Measurements from ENCODE around the gene MOCOS.
"Not testable (repeated sequence)": the region's sequence is repeated elsewhere in the genome, so short reads cannot be mapped to it uniquely, and the experiment has no call there.

The MOCOS gene

GRCh38 chr18:36187193-36187825 lies at the start of gene MOCOS:
Gene MOCOS, plus strand, starts transcription at chr18:36187497. Its CDS starts 43 bp downstream, at chr18:36187540.
- DNase-seq (ENCODE audit: low spot score): no peak

GRCh38 chr18:36139245-36139644 lies 48.1 kb upstream of the MOCOS start:
- DNase-seq (ENCODE audit: low spot score): no peak

GRCh38 chr18:36141576-36141975 lies 45.7 kb upstream of the MOCOS start:
- no peak for DNase-seq (ENCODE audit: low spot score)

- DNase-seq (ENCODE audit: low spot score): no peak
Measured at GRCh38 chr18:36142751-36143150, 44.5 kb upstream of the MOCOS start.

- DNase-seq (ENCODE audit: low spot score): no peak
Measured at GRCh38 chr18:36143391-36143790, 43.9 kb upstream of the MOCOS start.

GRCh38 chr18:36149514-36150289 lies 37.6 kb upstream of the MOCOS start:
- no peak for DNase-seq (ENCODE audit: low spot score)

GRCh38 chr18:36152781-36153180 lies 34.5 kb upstream of the MOCOS start:
- no peak for DNase-seq (ENCODE audit: low spot score)

- DNase-seq (ENCODE audit: low spot score): no peak
Measured at GRCh38 chr18:36153203-36153602, 34.1 kb upstream of the MOCOS start.

GRCh38 chr18:36153771-36154170 lies 33.5 kb upstream of the MOCOS start:
- DNase-seq (ENCODE audit: low spot score): no peak

GRCh38 chr18:36155851-36156757 lies 31.2 kb upstream of the MOCOS start:
- no peak for DNase-seq (ENCODE audit: low spot score)

- DNase-seq (ENCODE audit: low spot score): no peak
Measured at GRCh38 chr18:36157441-36157840, 29.9 kb upstream of the MOCOS start.

GRCh38 chr18:36158266-36158867 lies 28.9 kb upstream of the MOCOS start:
- no peak for DNase-seq (ENCODE audit: low spot score)

GRCh38 chr18:36160959-36161371 lies 26.3 kb upstream of the MOCOS start:
- no peak for DNase-seq (ENCODE audit: low spot score)

- DNase-seq (ENCODE audit: low spot score): no peak
Measured at GRCh38 chr18:36162981-36163380, 24.3 kb upstream of the MOCOS start.

- DNase-seq (ENCODE audit: low spot score): no peak
Measured at GRCh38 chr18:36167692-36168218, 19.5 kb upstream of the MOCOS start.

- DNase-seq (ENCODE audit: low spot score): not testable (repeated sequence)
Measured at GRCh38 chr18:36168296-36168695, 19.0 kb upstream of the MOCOS start.

GRCh38 chr18:36169938-36170337 lies 17.4 kb upstream of the MOCOS start:
- DNase-seq (ENCODE audit: low spot score): no peak

GRCh38 chr18:36175481-36175880 lies 11.8 kb upstream of the MOCOS start:
- DNase-seq (ENCODE audit: low spot score): no peak

GRCh38 chr18:36176177-36176584 lies 11.1 kb upstream of the MOCOS start:
- DNase-seq (ENCODE audit: low spot score): no peak

- no peak for DNase-seq (ENCODE audit: low spot score)
Measured at GRCh38 chr18:36176711-36177110, 10.6 kb upstream of the MOCOS start.

- no peak for DNase-seq (ENCODE audit: low spot score)
Measured at GRCh38 chr18:36177913-36178312, 9.4 kb upstream of the MOCOS start.

All from pons (tissue), 1 donor.